Mammary epithelial cell (primary cell): Measurements from ENCODE around the gene SEC31A.

Source experiments
- EZH2 ChIP-seq: IDR thresholded peaks from 2 replicates; pipeline ENCODE4 v1.6.1; 2012; ENCODE audit warnings: low read length, inconsistent platforms, borderline replicate concordance
- TF ChIP-seq, protein P1 (sequence below), 2 donors: IDR thresholded peaks in 1 of 2; conservative IDR thresholded peaks in 1 of 2; 2 replicates each; pipeline ENCODE4 v1.5.1; 2011 to 2012; ENCODE audit warnings: inconsistent platforms in 2 of 2, low read length in 2 of 2, mild to moderate bottlenecking in 2 of 2, control low read depth in 1 of 2, low read depth in 1 of 2; ENCODE audit not compliant: insufficient read depth in 1 of 2; ENCODE audit errors: extremely low read depth in 1 of 2

DNA sequence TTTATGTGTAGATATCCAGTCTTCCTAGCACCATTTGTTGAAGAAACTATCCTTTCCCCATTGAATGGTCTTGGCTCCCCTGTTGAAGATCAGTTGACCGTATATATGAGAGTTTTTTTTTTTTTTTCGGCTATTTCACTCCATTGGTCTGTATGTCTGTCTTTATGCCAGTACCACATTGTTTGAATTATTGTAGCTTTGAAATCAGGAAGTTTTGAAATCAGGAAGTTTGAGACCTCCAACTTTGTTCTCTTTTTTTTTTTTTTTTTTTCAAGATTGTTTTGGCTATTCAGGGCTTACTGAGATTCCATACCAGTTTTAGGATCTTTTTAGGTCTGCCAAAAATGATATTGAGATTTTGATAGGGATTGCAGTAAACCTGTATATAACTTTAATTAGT, 88.0 kb downstream of the SEC31A start:
- no peak for TF ChIP-seq EZH2
- TF ChIP-seq, protein P1, sequence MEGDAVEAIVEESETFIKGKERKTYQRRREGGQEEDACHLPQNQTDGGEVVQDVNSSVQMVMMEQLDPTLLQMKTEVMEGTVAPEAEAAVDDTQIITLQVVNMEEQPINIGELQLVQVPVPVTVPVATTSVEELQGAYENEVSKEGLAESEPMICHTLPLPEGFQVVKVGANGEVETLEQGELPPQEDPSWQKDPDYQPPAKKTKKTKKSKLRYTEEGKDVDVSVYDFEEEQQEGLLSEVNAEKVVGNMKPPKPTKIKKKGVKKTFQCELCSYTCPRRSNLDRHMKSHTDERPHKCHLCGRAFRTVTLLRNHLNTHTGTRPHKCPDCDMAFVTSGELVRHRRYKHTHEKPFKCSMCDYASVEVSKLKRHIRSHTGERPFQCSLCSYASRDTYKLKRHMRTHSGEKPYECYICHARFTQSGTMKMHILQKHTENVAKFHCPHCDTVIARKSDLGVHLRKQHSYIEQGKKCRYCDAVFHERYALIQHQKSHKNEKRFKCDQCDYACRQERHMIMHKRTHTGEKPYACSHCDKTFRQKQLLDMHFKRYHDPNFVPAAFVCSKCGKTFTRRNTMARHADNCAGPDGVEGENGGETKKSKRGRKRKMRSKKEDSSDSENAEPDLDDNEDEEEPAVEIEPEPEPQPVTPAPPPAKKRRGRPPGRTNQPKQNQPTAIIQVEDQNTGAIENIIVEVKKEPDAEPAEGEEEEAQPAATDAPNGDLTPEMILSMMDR (conservative IDR thresholded peaks at IDR 0.05 in 1 of 2, IDR thresholded peaks at IDR 0.05 in 1 of 2; ENCODE audit: extremely low read depth in 1 of 2, insufficient read depth in 1 of 2, low read depth in 1 of 2, low read length in 2 of 2): no peak
